HG03025 (cell line): ENCODE measurements around the gene GFPT1.
"Not testable (repeated sequence)": the region's sequence is repeated elsewhere in the genome, so short reads cannot be mapped to it uniquely, and the experiment has no call there.

Source experiments
- ATAC-seq: cut with Tn5 transposase; IDR thresholded peaks from one replicate; pipeline ENCODE4 v1.9.1; 2021; ENCODE audit warnings: mild to moderate bottlenecking, moderate library complexity; ENCODE audit not compliant: unreplicated experiment, low FRiP score

GFPT1 gene

GRCh38 chr2:69384618-69385081 lies 2.4 kb downstream of the GFPT1 start:
- no peak for ATAC-seq

GRCh38 chr2:69383176-69383812 lies 3.7 kb downstream of the GFPT1 start:
- no peak for ATAC-seq

- ATAC-seq = no peak
These were observed 4.5 kb downstream of the GFPT1 start for GRCh38 chr2:69382547-69382946.

GRCh38 chr2:69381337-69381737 lies 5.7 kb downstream of the GFPT1 start:
- ATAC-seq = no peak

- ATAC-seq = no peak
These were observed 6.7 kb downstream of the GFPT1 start for GRCh38 chr2:69380072-69380917.

- ATAC-seq = no peak
These were observed 10.6 kb downstream of the GFPT1 start for GRCh38 chr2:69376403-69376802.

GRCh38 chr2:69375494-69376353 lies 11.3 kb downstream of the GFPT1 start:
- no peak for ATAC-seq

- no peak for ATAC-seq
These were observed 14.3 kb downstream of the GFPT1 start for GRCh38 chr2:69372767-69373166.

- no peak for ATAC-seq
These were observed 17.2 kb downstream of the GFPT1 start for GRCh38 chr2:69369802-69370201.

- ATAC-seq = no peak
These were observed 18.4 kb downstream of the GFPT1 start for GRCh38 chr2:69368588-69368987.

GRCh38 chr2:69359371-69359770 lies 27.7 kb downstream of the GFPT1 start:
- no peak for ATAC-seq

GRCh38 chr2:69358914-69359313 lies 28.1 kb downstream of the GFPT1 start:
- no peak for ATAC-seq

- no peak for ATAC-seq
These were observed 30.6 kb downstream of the GFPT1 start for GRCh38 chr2:69356471-69356870.

GRCh38 chr2:69354976-69355375 lies 32.1 kb downstream of the GFPT1 start:
- not testable (repeated sequence) for ATAC-seq

- no peak for ATAC-seq
These were observed 33.7 kb downstream of the GFPT1 start for GRCh38 chr2:69353360-69353759.

GRCh38 chr2:69348781-69349180 lies 38.2 kb downstream of the GFPT1 start:
- no peak for ATAC-seq

GRCh38 chr2:69345434-69345833 lies 41.6 kb downstream of the GFPT1 start:
- no peak for ATAC-seq

GRCh38 chr2:69344305-69344704 lies 42.7 kb downstream of the GFPT1 start:
- no peak for ATAC-seq

GRCh38 chr2:69340101-69340775 lies 46.8 kb downstream of the GFPT1 start:
- ATAC-seq = no peak

GRCh38 chr2:69335311-69335710 lies 51.7 kb downstream of the GFPT1 start:
- ATAC-seq = no peak
